Measurements from ENCODE around the gene S100PBP. TPM values are rescaled to one million over a fixed set of nuclear protein-coding genes. Genes with fewer than 3 reads are reported as not detected.

Gene S100PBP
- polyA plus RNA-seq, 3 donors, result 6.6 to 17.4 (median 7.1) TPM

GRCh38 chr1:32878637-32879041, 61.2 kb downstream of the S100PBP start:
- no peaks in the 10 kb centered on the region for H4K20me1 ChIP-seq (ENCODE audit: insufficient read depth, low read length)
- no peaks in the 10 kb centered on the region for H3K4me1 ChIP-seq (ENCODE audit: control insufficient read depth in 1 of 2, insufficient read depth in 2 of 2, low read length in 2 of 2)
- peaks cover 0 to 29% of the 10 kb centered on the region in 2 donors for H3K27me3 ChIP-seq (ENCODE audit: control insufficient read depth in 2 of 2, insufficient read depth in 2 of 2, low read length in 2 of 2)
- DNase-seq, result peak in 1 of 3 donors; percentile 1
- H3K27ac Mint-ChIP-seq, result no peak overlapping the region
- 88% methylated on average over 3 of the region's 5 CpGs for WGBS (ENCODE audit: insufficient coverage)
- H3K4me3 ChIP-seq (replicated peaks in 1 of 3; ENCODE audit: low read depth in 2 of 3, low read length in 3 of 3), result no peak overlapping the region
- no peaks in the 10 kb centered on the region for H3K79me2 ChIP-seq (ENCODE audit: insufficient read depth, low read length)
- H3K4me2 ChIP-seq (replicated peaks; ENCODE audit: extremely low read depth, low read length, poor library complexity, severe bottlenecking), result no peak overlapping the region
- peaks cover 0 to 3% (median 0%) of the 10 kb centered on the region in 7 donors for H3K9me3 Mint-ChIP-seq
- no peak overlapping the region for H2AFZ ChIP-seq (ENCODE audit: insufficient read depth, low read depth, low read length, poor library complexity, severe bottlenecking)
- H3K4me1 Mint-ChIP-seq, result peaks cover 3% of the 10 kb centered on the region
- no peak overlapping the region for H3K27ac ChIP-seq (ENCODE audit: low read depth in 1 of 2, low read length in 2 of 2)
- H3K9me3 ChIP-seq (replicated peaks in 1 of 2; ENCODE audit: control insufficient read depth in 1 of 2, insufficient read depth in 1 of 2, low read length in 2 of 2), result no peaks in the 10 kb centered on the region
- no peak overlapping the region for H3K4me3 Mint-ChIP-seq
- peaks cover 27 to 41% (median 30%) of the 10 kb centered on the region in 3 donors for H3K27me3 Mint-ChIP-seq (ENCODE audit: low read depth in 3 of 3)
- no peaks in the 10 kb centered on the region for H3K36me3 Mint-ChIP-seq
- no peak overlapping the region for H3K9ac ChIP-seq (ENCODE audit: insufficient read depth, low read length, poor library complexity, severe bottlenecking)
- intact Hi-C loops (cut with micrococcal nuclease), result loop anchor here (5.0 to 10.0 kb wide), 2 partner anchors 209 to 364 kb away; no protein-coding TSS in a partner anchor
- no peaks in the 10 kb centered on the region for H3K36me3 ChIP-seq (replicated peaks in 1 of 2; ENCODE audit: control insufficient read depth in 1 of 2, insufficient read depth in 2 of 2, low read length in 2 of 2)
- TF ChIP-seq, protein P1, sequence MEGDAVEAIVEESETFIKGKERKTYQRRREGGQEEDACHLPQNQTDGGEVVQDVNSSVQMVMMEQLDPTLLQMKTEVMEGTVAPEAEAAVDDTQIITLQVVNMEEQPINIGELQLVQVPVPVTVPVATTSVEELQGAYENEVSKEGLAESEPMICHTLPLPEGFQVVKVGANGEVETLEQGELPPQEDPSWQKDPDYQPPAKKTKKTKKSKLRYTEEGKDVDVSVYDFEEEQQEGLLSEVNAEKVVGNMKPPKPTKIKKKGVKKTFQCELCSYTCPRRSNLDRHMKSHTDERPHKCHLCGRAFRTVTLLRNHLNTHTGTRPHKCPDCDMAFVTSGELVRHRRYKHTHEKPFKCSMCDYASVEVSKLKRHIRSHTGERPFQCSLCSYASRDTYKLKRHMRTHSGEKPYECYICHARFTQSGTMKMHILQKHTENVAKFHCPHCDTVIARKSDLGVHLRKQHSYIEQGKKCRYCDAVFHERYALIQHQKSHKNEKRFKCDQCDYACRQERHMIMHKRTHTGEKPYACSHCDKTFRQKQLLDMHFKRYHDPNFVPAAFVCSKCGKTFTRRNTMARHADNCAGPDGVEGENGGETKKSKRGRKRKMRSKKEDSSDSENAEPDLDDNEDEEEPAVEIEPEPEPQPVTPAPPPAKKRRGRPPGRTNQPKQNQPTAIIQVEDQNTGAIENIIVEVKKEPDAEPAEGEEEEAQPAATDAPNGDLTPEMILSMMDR (IDR thresholded peaks at IDR 0.05), result no peak

- Histone ChIP-seq H4K20me1 (ENCODE audit: insufficient read depth, low read length) (no peaks in the 10 kb centered on the region), H3K36me3 (replicated peaks in 1 of 2; ENCODE audit: control insufficient read depth in 1 of 2, insufficient read depth in 2 of 2, low read length in 2 of 2) (no peaks in the 10 kb centered on the region), H3K9ac (ENCODE audit: insufficient read depth, low read length, poor library complexity, severe bottlenecking) (no peak overlapping the region), H3K4me1 (ENCODE audit: control insufficient read depth in 1 of 2, insufficient read depth in 2 of 2, low read length in 2 of 2) (no peaks in the 10 kb centered on the region), H2AFZ (ENCODE audit: insufficient read depth, low read depth, low read length, poor library complexity, severe bottlenecking) (no peak overlapping the region), H3K27me3 (ENCODE audit: control insufficient read depth in 2 of 2, insufficient read depth in 2 of 2, low read length in 2 of 2) (peaks cover 4 to 42% of the 10 kb centered on the region in 2 donors), H3K79me2 (ENCODE audit: insufficient read depth, low read length) (no peaks in the 10 kb centered on the region), H3K4me2 (replicated peaks; ENCODE audit: extremely low read depth, low read length, poor library complexity, severe bottlenecking) (no peak overlapping the region), H3K9me3 (replicated peaks in 1 of 2; ENCODE audit: control insufficient read depth in 1 of 2, insufficient read depth in 1 of 2, low read length in 2 of 2) (no peaks in the 10 kb centered on the region), H3K4me3 (replicated peaks in 1 of 3; ENCODE audit: low read depth in 2 of 3, low read length in 3 of 3) (no peak overlapping the region), H3K27ac (ENCODE audit: low read depth in 1 of 2, low read length in 2 of 2) (no peak overlapping the region)
- WGBS (ENCODE audit: insufficient coverage), result 92% methylated on average over 5 of the region's 5 CpGs
- intact Hi-C loops (cut with micrococcal nuclease), result no loop called here
- Mint-ChIP-seq H3K27me3 (ENCODE audit: low read depth in 3 of 3) (peaks cover 37 to 46% (median 40%) of the 10 kb centered on the region in 3 donors), H3K9me3 (peaks cover 0 to 4% (median 3%) of the 10 kb centered on the region in 7 donors), H3K27ac (no peak overlapping the region), H3K4me1 (no peaks in the 10 kb centered on the region), H3K36me3 (no peaks in the 10 kb centered on the region), H3K4me3 (no peak overlapping the region)
- DNase-seq, result no peak
- TF ChIP-seq, protein P1 (IDR thresholded peaks at IDR 0.05), result no peak
Measured at GRCh38 chr1:32881291-32881690, 63.8 kb downstream of the S100PBP start.
